Stromal cell of bone marrow (primary cell): ENCODE data around the gene STT3B.

ENCODE experiments used
- DNase-seq: peaks from one replicate; pipeline ENCODE4 v3.0.0-alpha.2; 2012; ENCODE audit warnings: low read depth

STT3B gene

DNA sequence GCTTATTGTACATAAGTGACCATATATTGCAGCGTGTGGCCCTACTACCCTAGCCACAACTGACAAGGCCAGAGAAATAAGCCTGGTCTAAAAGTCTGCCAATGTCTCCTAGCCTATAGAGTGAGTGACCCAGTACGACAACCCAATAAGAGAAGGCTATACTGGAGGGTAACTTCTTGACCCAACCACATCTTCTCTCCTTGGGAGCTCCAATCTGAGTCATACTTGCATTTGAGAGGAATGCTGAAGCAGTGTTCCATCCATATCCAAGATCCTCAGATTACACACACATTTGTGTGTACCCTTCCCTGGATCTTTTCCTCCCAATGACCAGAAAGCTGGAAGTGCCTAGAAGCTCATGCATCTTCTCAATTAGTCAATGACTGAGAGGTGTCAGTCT, 11.3 kb upstream of the STT3B start:
- DNase-seq = no peak

DNA sequence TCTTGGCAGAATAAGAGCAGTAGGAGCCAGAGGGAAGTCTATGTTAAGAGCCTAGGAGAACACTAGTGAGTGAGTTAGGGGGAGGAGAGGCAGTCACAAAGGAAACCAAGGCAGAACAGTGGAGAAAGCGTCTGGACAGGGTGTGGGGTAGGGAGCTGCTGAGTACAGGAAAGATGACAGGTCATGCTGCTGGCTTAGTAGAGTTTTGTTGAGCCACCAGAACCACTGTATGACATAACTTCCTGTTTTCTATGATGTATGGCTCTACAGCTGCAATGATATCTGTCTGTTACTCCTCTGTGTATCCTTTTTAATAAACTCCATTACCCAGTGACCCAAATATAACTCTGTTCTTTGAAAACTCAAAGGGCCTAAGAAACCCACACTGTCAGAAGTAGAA, 10.6 kb upstream of the STT3B start:
- DNase-seq = no peak

DNA sequence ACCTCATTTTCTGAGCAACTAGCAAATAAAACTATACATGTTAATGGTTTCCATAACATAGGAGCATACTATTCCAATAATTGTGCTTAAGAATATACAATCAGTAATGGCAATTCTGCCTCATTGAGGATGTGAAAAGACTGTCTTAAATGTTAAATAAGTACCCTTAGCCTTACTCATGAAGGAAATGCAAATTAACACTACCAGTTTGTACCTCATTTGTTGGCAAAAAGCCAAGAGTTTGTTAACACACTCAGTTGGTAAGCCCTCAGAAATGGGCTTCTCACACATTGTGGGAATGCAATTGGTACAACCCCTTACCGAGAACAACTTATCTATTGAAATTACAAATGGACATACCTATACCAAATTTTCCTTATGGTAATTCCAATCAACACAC, 9.2 kb upstream of the STT3B start:
- no peak for DNase-seq

DNA sequence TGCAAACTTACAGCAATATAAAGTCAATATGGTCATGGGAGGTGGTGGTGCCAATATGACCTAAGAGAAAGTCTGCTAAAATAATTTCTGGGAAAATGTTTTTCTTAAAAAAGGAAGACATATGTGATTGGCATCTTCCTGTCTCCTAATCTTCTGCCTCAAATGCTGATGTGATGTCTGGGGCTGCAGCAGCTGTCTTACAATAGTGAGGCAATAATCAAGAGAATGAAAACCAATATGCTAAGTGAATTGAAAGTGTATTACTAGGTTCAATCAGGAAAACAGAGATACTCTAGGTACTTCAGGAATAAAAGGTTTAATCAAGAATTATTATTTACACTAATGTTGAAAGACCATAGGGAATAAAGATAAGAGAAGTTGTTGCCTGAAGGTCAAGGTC, 7.2 kb upstream of the STT3B start:
- DNase-seq = no peak

DNA sequence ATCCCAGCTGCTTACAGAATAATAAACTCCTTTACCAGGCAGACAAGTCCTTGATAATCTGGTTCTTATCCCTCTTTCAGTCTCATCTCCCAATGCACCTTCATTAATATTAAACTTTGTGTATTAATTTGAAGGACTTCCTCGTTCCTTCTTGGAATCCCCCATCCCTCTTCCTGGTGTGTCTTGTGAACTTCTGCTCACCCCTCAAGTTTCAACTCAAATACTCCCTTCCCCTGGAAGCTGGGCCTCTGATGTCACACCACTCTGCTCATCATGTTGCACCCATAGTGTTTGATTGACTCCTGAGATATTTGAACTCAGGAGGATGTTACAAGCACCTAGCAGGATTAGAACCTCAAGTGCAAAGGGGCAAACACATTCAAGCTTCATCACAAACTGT, 3.3 kb upstream of the STT3B start:
- no peak for DNase-seq

DNA sequence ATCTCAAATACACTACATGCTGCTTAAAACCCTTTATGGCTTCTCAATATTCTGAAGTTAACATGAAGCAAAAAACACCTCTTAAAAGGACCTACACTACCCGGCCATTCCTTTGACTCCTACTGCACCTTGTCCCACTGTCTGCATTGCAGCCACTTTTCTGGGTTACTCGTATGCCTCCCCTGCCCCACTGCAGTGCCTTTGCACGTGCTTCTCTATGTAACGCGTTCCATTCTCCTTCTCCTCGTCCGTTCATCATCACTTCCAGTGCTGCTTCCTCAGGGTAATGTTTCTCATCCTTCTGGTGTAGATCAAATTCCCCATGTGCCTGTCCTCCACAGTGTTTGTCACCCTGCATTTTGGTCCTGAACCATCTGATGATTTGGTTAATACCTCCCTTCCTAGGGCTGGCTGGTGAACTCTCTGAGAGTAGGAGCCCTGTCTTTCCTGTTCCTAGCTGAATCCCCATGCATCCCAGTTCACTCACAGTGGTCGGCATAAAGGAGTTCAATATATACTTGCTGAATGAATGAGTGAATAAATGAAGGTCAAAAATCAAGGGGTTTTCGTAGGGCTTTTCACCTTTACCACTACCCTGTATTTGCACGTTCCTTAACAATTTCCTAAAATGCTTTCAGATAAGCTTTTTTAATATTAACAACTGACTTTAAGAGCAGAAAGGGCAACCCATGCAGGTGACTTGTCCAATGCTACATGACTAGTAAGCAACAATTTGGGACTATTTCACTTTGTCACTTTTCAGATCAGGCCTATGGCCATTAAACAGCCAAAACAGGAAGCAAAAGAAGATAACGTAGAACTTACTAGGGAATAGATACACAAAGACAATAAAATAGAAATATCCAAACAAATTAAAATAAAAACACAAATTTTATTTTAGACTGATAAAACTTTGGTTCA, 2.4 kb upstream of the STT3B start:
- no peak for DNase-seq

DNA sequence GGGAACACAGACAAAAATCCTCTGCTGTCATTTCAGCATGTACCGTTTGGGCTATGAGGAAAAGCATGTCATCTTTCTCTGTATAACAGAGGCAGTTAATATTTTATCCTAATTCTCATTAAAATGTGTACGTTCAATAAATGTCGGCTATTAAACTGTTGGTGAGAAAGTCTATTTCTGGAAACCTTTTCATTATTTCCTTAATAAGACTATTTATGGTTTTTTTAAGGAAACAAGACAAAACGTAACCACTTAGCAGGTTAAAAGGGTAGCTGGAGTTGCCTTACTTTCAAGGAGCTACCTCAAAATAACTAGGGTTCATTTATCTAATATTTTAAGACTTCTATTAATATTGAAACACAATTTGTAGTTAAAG, 1.8 kb upstream of the STT3B start:
- DNase-seq = no peak

DNA sequence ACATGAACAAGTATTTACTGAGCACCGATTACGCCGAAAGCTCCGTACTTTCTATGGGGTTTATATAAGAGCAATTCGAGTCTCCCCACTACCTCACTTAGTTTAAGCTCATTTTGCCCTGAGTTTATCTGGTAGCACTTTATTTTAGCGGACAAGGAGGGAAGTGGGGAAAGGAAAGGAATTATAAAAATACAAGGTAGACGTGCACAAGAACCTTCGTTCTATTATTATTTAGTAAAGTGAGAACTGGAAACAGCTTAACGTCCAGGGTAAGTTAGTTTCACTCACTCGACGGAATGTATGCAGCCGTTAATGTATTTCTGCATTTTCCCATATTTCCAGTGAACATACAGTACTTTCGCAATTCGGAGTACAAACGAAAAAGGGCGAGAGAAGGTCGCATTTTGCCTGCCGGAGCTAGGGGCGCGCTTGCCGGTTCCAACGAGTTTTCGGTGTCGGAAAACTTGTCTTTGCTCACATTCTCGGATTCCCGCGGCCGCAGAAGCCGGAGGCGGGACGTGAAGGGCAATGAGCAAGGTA, 1.2 kb upstream of the STT3B start:
- DNase-seq = no peak

DNA sequence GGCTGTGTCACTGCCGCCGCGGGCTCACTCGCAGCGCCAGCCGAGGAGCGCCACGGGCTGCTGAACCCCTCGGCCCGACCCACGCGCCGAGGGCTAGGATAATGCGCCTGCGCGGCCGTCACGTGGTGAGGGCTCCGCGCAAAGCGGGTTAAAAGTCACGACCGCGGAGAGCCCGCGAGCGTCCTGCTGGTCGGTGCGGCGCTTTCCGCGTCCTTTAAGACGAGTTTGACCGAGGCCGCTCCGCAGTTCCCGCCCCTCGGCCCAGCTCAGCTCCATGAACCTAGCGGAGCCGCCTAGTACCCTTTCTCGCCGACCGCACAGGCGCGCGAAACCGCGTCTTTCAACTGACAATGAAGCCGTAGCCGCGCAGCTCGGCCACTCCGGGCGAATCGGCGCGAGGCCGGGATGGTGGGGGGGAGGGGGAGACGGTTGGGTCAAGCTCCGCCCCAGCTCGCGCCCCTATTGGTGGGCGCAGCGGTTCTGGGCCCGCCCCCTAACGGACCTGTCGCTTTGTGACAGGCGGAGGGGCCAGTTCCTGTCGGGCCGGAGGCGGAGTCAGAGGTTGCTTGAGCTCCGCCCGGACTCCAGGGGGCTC, 636 bp upstream of the STT3B start:
- DNase-seq = peak; percentile 98

DNA sequence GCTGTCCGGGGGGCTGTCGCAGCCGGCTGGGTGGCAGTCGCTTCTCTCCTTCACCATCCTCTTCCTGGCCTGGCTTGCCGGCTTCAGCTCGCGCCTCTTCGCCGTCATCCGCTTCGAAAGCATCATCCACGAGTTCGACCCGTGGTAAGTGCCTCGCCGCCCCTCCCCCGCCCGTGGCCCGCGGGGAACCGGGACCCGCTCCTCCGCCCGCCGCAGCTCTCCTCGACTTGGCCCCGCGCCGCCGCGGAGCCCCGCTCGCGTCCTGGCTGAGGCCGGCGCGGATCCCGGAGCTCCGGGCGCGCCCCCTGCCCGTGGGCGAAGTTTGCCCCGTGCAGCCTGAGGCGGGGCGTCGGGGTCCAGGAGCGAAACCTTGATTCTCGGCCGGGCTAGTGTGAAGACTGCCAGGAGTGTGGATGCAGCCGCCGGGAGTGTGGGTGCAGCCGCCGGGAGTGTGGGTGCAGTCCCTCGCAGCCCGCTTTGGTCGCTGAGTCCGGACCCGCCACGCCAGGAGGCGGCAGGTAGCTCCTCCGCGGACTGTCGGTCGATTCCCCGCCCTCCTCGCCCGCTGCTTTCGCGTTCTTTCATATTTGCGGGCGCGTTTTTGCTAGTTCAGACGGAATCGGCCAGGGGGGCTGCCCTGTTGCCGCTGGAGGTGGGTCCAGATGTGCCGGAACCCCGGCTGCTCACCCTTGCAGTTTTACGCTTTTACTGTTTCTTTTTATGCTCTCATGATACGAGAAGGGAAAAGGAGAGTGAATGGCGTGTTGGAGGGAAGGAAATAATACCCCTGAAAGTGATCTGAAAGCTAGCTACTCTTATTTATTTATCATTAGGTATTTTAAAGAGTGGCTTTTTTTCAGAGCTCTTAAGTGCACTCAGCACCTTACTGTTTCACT, 692 bp downstream of the STT3B start:
- no peak for DNase-seq

DNA sequence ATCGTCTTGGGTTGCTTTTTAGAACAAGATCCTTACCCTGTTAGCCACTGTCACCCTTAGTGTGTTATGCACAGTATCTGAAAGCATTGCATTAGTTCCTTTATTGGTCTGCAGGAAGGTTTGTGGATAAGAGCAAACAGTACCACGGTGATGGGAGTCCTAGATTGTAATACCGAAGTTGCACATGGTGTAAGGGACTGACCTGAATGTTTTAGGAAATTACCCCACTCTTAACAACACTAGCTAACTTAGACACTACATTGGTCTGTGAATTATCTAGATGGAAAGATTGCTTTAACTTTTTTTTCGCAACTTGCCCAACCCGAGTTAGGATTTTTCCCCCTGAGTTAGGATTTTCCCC, 1.3 kb downstream of the STT3B start:
- DNase-seq = no peak

DNA sequence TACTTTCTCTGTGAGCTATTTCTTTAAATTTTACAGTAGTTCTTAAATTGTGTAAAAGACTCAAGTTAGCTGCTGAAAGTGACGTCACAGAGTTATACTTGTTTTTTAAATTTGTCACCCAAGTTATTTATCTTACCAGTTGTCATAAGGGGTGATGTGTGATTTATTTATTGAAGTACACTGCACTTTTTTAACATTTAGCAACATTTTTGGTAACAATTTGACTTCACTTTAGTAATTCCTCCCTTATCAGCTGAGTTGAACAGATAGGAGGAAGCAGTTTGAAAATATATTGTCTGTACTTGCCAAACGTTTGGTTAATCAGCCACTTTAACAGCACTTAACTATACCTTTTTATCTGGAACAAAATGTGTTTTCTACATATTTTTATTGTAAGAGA, 3.8 kb downstream of the STT3B start:
- no peak for DNase-seq

DNA sequence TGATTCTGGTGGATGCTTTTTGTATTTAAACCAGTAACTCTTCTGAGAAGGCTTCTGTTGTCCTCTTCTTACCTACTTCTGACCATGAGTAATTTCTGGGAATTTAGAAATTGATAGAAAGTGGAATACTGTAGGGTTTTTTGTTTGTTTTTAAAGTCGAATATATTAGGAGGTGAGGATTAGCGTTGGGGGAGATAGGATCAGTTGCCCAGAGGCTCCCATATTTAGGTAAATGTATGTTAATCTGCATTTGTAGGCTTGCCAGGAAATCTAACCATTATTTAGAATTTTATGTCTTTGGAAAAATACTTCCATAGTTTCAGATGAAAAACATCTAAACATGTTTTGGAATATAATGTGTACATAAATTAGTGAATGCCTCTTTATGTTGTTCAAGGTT, 6.1 kb downstream of the STT3B start:
- no peak for DNase-seq

DNA sequence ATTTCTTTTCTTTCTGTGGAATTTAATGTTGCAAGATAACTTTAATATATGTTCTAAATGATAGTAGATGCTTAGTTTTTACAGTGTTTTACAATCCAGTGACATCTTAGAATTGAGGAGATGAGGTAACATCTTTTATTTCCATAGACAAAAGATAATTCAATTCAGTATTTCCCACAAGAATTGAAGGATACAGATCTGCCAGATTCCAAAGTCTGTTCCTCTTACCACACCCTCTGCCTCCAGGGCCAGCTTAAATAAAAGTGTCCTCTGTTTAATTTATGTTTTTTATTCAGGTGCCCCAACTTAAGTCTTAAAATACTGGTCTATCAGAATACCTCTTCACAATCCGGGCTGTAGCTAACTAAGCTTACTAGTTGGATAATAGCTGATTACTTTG, 6.5 kb downstream of the STT3B start:
- no peak for DNase-seq

DNA sequence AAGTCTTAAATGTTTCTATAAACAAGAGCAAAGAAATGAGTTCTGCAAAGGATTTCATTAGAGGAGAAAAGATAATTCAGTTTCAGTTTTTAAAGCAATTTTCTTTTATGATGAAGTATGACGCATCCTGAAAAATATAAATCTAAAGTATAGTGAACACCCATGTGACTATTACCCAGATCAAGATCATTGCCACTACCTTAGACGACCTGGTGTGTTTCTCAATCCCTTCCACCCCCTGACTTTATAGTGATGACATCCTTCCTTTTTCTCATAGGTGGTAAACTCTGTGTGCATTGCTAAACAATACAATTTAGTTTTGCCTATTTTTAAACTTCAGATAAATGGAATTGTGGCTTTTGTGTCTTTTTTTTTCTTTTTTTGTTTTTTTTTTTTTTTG, 8.4 kb downstream of the STT3B start:
- DNase-seq = no peak

DNA sequence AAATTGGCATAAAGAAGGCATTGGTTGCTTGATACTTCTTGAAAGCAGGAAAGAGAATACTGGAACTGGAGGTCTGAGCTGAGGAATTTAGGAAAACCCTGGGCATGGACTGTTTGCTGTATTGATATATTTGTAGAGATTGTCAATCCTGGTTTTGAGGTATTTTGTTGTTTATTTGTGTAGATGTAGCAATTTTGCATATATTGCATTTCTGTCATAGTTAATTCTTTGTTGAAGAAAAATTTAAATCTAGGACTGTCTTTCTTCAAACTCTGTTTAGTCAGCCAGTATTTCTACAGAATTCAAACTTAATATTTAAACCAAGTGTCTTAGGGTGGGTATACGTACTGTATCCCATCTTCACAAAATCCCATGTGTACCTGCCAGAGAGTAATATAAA, 9.5 kb downstream of the STT3B start:
- DNase-seq = no peak

DNA sequence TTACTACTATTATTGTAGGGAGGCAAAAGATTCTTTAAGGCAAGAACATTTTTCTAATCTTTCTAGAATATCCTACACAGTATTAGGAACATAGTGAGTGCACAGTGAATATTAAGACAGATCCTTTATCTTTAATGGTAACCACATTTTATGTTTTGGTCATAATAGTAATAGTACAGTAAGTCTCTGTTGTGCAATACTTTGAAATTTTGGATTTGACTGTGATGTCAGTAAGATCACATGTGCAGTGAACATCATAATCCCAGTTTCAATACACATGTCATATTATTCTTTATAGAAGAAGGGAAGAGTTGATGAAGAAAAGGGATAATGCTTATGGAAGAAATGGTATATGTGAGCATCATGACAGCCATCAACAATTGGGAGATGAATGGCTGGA, 10.7 kb downstream of the STT3B start:
- no peak for DNase-seq

DNA sequence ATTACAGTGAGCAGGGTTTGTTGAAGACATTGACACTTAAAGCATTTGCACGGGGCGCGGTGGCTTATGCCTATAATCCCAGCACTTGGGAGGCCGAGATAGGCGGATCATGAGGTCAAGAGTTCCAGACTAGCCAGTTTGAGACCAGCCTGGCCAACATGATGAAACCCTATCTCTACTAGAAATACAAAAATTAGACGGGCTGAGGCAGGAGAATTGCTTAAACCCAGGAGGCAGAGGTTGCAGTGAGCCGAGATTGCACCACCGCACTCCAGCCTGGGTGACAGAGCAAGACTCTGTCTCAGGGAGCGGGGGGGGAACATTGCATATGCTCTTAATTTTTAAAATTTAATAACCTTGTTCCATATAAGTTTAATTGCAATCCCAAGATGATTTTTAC, 11.9 kb downstream of the STT3B start:
- no peak for DNase-seq

DNA sequence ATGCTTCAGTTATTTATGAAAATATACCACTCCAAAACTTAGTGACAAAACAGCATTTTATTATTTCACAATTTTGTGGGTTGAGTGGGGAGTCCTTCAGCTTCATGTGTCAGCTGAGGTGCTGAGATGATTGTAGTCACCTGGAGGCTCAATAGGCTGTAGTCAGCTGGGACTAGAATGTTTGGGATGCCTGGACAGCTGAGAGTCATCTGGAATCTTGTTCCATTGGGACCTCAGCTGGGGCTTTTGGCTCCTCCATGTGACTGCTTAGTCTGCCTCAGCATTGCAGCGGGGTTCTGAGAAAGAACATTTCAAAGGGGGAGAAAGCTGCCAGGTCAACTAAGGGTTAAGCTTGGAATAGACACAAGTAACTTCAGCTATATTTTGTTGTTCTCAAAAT, 13.4 kb downstream of the STT3B start:
- no peak for DNase-seq

DNA sequence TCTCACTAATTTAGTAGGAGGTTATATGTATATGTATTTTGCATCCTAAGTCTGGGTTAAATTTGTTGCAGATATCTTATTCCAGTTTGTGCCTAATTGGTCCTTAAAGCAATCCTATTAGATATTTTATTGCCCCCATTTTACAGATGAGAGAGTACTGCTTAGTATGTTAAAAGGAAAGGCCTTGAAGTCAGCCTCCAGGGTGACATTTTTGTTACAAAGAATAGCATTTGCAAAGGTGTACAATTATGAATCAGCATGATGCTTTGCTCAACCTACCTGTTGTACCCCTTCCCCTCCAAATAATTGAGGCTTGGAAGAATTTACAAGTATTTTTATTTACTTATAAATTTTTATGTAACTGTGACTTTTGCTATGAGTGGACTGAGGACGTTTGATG, 14.0 kb downstream of the STT3B start:
- DNase-seq = no peak

DNA sequence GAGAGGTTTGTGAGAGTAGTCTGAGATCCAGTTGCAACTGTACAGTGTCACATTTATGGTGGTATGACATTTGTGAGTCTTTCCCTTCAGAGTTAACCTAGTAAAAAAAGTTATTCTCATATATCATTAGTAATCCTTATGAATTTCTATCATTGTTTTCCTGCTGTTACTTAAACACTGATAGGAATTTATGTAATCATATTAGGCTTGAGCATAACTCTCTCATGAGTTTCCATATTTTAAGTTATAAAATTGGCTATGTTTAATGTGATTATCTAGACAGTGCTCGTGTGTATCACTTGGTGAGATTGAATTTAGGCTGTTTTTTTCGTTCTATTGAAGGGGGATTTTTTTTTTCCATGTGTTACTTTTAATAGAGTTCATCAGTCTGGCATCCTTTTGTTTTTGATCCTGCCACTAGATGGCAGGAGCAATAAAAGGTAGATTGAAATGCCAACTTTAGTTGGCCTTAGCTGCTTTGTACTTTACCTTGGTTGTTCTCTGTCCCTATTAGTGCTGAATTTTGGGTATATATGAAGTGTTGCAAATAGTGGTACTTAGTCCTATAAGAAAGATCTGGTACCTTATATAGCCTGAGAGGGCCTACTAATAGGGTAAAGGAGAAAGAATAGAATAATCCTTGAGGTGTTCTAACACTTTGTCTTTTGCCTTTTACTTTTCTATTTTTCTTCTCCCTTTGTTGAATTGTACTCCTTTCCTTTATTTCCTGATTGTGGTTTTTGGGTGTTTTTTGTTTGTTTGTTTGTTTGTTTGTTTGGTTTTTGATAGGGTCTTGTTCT, 17.9 kb downstream of the STT3B start:
- DNase-seq = no peak

DNA sequence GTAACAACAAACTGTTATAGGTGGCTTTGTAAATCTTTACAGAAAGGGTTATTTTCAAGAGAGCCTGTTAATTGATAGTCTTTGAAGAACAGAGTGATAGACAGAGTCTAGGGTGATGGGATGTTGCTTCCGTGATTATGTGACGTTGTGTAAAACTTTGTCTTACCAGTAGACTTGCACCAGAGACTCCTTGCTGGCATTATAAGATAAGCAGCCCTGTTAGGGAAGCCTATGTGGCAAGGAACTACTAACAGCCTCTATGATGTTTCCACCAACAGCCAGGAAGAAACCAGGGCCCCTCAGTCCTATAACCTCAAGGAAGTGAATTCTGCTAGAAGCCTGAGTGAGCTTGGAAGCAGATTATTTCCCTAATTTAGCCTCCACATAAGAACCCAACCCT, 18.9 kb downstream of the STT3B start:
- no peak for DNase-seq
